ENCODE measurements around the gene ZBTB42.

ZBTB42 gene

DNA sequence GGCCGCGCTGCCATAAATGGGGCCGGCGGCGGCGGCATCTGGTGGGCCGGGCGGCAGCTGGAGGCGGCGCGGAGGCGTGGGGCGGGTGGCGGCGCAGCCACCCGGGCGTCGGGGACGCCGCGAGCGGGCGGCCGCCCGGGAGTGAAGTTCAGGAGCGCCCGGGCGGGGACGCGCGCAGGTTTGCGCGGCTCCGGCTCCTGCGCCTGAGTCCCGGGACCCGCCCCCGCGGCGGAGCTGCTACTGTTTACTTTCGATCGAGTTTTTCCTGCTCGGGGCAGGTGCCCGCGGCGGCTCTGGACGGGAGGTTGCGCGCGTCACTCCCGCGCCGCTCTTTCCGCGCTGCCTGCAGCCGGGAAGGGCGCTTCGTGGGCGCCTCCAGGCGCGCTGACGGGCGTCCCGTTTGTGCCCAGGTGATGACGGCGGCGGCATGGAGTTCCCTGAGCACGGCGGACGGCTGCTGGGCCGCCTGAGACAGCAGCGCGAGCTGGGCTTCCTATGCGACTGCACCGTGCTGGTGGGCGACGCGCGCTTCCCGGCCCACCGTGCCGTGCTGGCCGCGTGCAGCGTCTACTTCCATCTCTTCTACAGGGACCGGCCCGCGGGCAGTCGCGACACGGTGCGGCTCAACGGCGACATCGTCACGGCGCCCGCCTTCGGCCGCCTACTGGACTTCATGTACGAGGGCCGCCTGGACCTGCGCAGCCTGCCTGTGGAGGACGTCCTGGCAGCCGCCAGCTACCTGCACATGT is at the start of gene ZBTB42:
Gene ZBTB42 (plus strand): TSS at position 331 of the 749 bp plus-strand sequence. CDS start 97 bp downstream, at position 428.
- H3K4me3 Mint-ChIP-seq = peak within 1 kb of the TSS; percentile 79
- no peaks in the 10 kb centered on the region for H3K36me3 Mint-ChIP-seq (ENCODE audit: low read depth)
- DNase-seq = peak; percentile 65
- H3K9me3 Mint-ChIP-seq = no peaks in the 10 kb centered on the region
- H3K4me1 Mint-ChIP-seq = peaks cover 15% of the 10 kb centered on the region
- peak; percentile 39 for ATAC-seq
- peaks cover 7% of the 10 kb centered on the region for H3K27me3 Mint-ChIP-seq
- H3K27ac Mint-ChIP-seq = peak within 1 kb of the TSS; percentile 48

DNA sequence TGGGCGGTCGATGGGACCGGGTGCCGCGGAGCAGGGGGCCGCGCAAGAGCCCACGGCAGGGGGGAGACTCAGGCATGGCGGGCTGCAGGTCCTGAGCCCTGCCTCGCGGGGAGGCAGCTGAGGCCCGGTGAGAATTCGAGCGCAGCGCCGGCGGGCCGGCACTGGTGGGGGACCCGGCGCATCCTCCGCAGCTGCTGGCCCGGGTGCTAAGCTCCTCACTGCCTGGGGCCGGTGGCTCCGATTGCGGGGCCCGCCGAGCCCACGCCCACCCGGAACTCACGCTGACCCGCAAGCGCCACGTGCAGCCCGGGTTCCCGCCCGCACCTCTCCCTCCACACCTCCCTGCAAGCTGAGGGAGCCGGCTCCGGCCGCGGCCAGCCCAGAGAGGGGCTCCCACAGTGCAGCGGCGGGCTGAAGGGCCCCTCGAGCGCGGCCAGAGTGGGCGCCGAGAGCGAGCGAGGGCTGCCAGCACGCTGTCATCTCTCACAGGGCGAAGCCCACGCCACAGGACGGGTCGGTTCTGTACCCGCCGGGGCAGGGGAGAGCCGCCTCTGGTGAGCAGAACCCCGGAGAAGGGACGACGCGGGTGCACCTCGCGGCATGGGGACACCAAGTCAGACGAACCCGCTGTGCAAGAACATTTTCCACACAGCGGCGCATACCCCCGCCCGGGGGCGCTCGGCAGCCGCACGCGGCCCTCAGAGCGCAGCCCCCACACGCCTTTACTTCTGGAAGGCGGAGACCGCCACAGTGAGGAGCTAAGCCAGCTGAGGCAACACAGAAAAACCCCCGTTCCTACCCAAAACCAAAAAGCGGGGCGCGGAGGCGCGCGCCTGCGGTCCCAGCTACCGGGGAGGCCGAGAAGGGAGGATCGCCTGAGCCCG is 49.1 kb upstream of the ZBTB42 start:
- Mint-ChIP-seq H3K4me3 (peak overlapping the region; percentile 92), H3K9me3 (no peaks in the 10 kb centered on the region), H3K4me1 (peaks cover 29% of the 10 kb centered on the region), H3K27ac (peak overlapping the region; percentile 85), H3K27me3 (no peaks in the 10 kb centered on the region), H3K36me3 (ENCODE audit: low read depth) (peaks cover 11% of the 10 kb centered on the region)
- ATAC-seq (no peak), DNase-seq (peak; percentile 16)

DNA sequence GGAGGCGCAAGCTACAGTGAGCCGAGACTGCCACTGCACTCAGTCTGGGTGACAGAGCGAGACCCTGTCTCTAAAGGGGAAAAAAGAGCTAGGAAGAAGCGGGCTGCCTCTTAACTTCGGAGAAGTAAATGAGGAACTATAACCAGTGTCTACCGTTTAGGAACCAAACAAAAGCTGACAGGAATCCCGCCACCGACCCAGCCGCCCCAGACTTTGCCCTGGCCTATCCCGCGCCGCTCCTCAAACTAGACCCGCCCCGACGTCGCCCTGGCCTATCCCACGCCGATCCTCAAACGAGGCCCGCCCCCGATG is 48.5 kb upstream of the ZBTB42 start:
- Mint-ChIP-seq H3K4me1 (peaks cover 33% of the 10 kb centered on the region), H3K36me3 (ENCODE audit: low read depth) (peaks cover 13% of the 10 kb centered on the region), H3K4me3 (peak overlapping the region; percentile 92), H3K27ac (peak overlapping the region; percentile 85), H3K9me3 (no peaks in the 10 kb centered on the region), H3K27me3 (no peaks in the 10 kb centered on the region)
- ATAC-seq (peak; percentile 0), DNase-seq (no peak)

DNA sequence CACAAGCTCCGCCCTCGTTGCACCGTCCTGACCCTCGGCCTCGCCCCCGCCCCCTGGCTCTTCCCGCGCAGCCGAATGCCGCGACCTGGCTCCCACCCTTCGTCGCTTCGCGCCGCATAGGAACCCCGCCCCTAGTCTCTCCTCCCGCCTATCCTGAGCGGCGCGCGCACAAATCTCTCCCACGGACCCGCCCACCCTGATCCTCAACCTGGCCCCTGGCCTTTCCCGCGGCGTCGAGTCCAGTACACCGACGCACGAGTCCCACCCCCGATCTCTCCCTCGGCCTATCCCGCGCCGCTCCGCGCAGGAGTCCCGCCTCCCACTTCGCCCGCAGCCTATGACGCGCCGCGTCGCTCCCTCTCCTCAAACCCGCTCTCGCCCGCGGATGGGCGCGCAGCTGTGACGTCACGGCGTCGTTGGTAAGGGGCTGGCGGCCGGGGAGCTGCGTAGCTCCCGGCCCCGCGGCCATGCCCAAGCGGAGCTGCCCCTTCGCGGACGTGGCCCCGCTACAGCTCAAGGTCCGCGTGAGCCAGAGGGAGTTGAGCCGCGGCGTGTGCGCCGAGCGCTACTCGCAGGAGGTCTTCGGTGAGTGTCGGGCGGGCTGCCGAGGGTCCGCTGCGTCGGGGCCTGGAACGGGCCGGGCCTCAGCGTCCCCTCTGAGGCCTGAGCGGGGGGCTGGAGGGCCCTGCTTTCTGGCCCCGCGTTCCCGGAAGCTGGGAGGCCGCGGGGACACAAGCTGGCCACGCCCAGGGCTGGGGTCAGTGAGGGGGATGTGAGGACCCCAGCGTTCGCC is 48.0 kb upstream of the ZBTB42 start, which contains the start of gene SIVA1:
Gene SIVA1 (plus strand): TSS at position 413 of the 793 bp plus-strand sequence. CDS start 55 bp downstream, at position 468.
- peaks cover 13% of the 10 kb centered on the region for H3K36me3 Mint-ChIP-seq (ENCODE audit: low read depth)
- H3K9me3 Mint-ChIP-seq = no peaks in the 10 kb centered on the region
- H3K4me1 Mint-ChIP-seq = peaks cover 33% of the 10 kb centered on the region
- ATAC-seq (peak; percentile 96), DNase-seq (peak; percentile 100)
- peak within 1 kb of the TSS; percentile 85 for H3K27ac Mint-ChIP-seq
- peak within 1 kb of the TSS; percentile 92 for H3K4me3 Mint-ChIP-seq
- H3K27me3 Mint-ChIP-seq = no peaks in the 10 kb centered on the region

DNA sequence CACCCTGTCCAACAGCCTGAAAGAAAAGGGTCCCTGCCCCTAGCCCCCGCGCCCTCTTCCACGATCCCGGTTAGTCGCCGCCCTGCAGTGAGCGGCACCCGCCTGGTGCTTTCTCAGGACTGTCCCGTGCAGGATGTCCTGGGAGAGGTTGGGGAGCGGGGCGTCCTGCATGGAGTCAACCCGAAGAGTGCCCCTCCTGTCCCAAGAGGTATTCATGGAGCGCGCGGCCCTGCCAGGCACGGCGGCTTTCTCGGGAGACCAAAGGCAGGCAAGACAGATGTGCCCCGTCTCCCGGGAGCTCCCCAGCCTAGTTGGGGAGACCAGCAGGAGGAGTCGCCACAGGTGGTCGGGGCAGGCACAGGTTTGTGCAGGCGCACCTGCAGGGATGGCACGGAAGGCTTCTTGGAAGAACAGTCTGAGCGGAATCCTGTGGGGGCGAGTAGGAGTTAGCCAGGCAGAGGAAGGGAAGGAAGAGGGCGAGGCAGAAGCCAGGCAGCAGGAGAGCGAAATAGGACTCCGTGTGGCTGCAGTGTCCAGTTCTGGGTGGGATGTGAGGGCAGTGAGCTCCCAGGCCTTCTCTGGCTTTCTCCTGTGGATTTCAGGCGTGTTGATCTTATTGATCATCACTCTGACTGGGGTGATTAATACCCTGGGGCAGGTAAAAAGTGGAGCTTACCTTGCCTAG is 47.2 kb upstream of the ZBTB42 start:
- DNase-seq = no peak
- H3K4me1 Mint-ChIP-seq = peaks cover 33% of the 10 kb centered on the region
- peaks cover 13% of the 10 kb centered on the region for H3K36me3 Mint-ChIP-seq (ENCODE audit: low read depth)

DNA sequence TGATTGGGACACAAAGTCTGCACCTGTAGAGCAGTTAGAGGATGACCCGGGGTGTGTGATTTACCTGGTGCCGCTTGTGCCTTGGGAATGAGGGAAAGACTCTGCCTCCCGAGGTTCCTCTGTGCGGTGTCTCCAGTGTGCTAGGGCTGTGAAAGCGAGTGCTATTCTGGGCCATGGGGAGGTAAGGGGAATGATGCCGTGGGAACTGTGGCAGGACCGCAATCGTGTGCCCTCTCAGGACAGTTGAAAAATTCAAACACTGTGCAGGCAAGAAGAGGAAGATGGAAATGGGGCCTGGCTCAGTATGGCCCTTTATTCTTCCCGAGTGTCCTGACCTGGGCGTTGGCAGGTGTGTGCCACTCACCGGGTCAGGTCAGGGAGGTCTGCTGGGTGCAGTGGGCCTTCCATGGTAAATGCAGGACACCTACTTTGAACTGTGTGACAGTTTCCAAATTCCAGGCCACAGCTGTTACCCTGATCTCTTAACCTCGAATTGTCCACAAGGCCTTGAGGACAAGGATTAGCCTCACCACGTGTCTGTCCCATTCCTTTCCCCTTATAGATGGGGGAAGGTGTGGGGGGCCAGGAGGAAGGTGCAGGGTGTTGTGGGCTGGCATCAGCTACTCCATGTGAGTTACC is 46.6 kb upstream of the ZBTB42 start:
- ATAC-seq (no peak), DNase-seq (no peak)
- Mint-ChIP-seq H3K9me3 (no peaks in the 10 kb centered on the region), H3K4me1 (peaks cover 33% of the 10 kb centered on the region), H3K27me3 (no peaks in the 10 kb centered on the region), H3K4me3 (peak overlapping the region; percentile 92), H3K36me3 (ENCODE audit: low read depth) (peaks cover 16% of the 10 kb centered on the region), H3K27ac (peak overlapping the region; percentile 81)

More for the DNA sequence above, 47.2 kb upstream of the ZBTB42 start:
- H3K4me3 Mint-ChIP-seq = peak overlapping the region; percentile 92
- no peak for ATAC-seq
- peak overlapping the region; percentile 81 for H3K27ac Mint-ChIP-seq
- no peaks in the 10 kb centered on the region for H3K27me3 Mint-ChIP-seq
- no peaks in the 10 kb centered on the region for H3K9me3 Mint-ChIP-seq

DNA sequence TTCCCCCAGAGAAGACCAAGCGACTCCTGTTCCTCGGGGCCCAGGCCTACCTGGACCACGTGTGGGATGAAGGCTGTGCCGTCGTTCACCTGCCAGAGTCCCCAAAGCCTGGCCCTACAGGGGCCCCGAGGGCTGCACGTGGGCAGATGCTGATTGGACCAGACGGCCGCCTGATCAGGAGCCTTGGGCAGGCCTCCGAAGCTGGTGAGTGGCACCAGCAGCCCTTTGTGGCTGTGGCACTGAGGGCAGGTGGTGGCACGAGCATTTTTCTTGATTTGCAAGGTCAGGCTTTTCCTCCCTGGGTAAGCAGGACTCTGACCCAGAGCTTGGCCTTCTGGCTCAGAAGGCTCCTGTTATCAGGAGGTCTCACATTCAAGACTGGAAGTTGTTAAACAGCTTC is 45.3 kb upstream of the ZBTB42 start:
- Mint-ChIP-seq H3K27ac (no peak overlapping the region), H3K9me3 (no peaks in the 10 kb centered on the region), H3K4me3 (no peak overlapping the region), H3K4me1 (peaks cover 33% of the 10 kb centered on the region), H3K36me3 (ENCODE audit: low read depth) (peaks cover 17% of the 10 kb centered on the region), H3K27me3 (no peaks in the 10 kb centered on the region)
- no peak for DNase-seq
- ATAC-seq = no peak

DNA sequence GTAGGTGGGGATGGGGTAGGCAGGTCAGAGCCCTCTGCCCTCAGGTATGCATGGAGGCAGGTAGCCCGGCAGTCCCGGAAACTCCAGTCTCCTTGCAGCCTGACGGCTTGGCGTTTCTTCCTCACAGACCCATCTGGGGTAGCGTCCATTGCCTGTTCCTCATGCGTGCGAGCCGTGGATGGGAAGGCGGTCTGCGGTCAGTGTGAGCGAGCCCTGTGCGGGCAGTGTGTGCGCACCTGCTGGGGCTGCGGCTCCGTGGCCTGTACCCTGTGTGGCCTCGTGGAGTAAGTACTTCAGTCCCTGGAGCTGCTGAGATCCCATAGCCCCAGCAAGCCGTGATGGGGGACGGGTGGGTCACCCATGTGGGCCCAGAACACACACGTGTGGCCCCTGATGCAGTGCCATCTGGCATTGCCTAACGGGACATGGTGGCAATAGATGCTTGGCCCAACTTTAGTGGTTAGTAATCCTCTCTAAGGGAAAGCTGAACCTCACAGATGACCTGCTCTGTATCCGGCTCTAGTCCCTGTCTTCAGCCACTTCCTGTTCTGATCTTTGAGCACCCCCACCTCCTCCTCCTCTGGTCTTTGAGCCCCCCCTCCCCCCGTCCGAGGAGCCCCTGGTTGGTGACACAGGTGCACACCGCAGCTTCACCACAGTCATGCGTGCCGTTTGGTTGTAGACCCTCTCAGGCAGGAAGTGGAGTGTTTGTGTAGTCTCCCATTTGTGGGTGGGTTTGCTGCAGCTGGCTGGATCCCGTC is 44.2 kb upstream of the ZBTB42 start:
- no peak for ATAC-seq
- H3K4me3 Mint-ChIP-seq = no peak overlapping the region

DNA sequence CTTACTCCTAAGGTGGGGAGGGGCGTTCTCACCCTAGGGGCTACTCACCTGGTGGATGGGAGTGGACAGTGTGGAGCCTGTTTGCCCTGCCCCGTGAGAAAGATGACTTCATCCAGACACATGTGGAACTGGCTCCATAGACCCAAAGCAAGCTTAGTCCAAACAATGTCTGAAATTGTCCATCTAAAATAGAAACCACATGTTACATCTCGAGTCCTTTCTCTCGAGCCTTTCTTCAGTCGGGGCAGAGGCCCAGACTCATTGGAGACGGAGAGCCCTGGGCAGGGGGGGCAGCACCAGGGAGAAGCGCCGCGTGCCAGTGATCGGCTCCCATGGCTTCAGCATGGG is 43.7 kb upstream of the ZBTB42 start:
- peak overlapping the region; percentile 8 for H3K27ac Mint-ChIP-seq
- ATAC-seq (no peak), DNase-seq (no peak)
- H3K4me3 Mint-ChIP-seq = no peak overlapping the region
- peaks cover 33% of the 10 kb centered on the region for H3K4me1 Mint-ChIP-seq
- H3K9me3 Mint-ChIP-seq = no peaks in the 10 kb centered on the region
- no peaks in the 10 kb centered on the region for H3K27me3 Mint-ChIP-seq
- peaks cover 29% of the 10 kb centered on the region for H3K36me3 Mint-ChIP-seq (ENCODE audit: low read depth)

More for the DNA sequence above, 44.2 kb upstream of the ZBTB42 start:
- H3K27me3 Mint-ChIP-seq = no peaks in the 10 kb centered on the region
- peak overlapping the region; percentile 8 for H3K27ac Mint-ChIP-seq
- H3K36me3 Mint-ChIP-seq (ENCODE audit: low read depth) = peaks cover 26% of the 10 kb centered on the region
- no peaks in the 10 kb centered on the region for H3K9me3 Mint-ChIP-seq
- no peak for DNase-seq
- H3K4me1 Mint-ChIP-seq = peaks cover 33% of the 10 kb centered on the region

DNA sequence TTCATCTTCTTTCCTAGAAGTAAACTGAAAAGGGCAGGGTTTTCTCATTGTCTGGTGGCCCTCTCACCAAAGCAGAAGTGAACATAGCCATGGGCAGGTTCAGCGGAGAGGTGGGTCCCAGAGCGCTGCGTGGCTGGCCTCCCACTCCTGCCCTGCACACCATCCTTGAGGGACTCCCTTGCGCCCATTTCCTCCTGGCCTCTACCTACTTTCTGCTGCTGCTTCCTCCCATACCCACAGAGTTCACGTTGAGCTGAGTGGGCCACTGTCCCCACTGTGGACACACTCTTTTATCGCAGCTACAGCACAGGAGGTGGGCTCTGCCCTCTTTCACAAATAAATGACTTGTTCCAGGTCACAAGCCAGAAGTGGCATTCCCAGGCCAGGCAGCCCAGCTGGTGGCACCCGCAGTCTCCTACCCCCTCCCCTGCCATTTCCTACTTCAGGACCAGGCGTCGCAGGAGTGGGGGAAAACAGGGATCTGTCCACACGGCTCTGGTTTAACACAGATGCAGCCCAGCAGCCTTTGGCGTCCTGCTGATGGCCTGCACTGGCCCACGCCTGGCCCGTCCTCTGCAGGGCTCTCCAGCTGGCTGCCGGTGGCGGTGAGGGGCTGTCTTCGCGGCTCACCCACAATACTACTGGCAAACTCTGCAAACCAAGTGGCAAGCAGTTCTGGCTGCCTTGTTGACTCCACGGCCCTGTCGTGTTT is 43.1 kb upstream of the ZBTB42 start:
- ATAC-seq (no peak), DNase-seq (no peak)
- Mint-ChIP-seq H3K36me3 (ENCODE audit: low read depth) (peaks cover 30% of the 10 kb centered on the region), H3K4me3 (no peak overlapping the region), H3K27me3 (no peaks in the 10 kb centered on the region), H3K4me1 (peaks cover 33% of the 10 kb centered on the region), H3K9me3 (no peaks in the 10 kb centered on the region), H3K27ac (no peak overlapping the region)

DNA sequence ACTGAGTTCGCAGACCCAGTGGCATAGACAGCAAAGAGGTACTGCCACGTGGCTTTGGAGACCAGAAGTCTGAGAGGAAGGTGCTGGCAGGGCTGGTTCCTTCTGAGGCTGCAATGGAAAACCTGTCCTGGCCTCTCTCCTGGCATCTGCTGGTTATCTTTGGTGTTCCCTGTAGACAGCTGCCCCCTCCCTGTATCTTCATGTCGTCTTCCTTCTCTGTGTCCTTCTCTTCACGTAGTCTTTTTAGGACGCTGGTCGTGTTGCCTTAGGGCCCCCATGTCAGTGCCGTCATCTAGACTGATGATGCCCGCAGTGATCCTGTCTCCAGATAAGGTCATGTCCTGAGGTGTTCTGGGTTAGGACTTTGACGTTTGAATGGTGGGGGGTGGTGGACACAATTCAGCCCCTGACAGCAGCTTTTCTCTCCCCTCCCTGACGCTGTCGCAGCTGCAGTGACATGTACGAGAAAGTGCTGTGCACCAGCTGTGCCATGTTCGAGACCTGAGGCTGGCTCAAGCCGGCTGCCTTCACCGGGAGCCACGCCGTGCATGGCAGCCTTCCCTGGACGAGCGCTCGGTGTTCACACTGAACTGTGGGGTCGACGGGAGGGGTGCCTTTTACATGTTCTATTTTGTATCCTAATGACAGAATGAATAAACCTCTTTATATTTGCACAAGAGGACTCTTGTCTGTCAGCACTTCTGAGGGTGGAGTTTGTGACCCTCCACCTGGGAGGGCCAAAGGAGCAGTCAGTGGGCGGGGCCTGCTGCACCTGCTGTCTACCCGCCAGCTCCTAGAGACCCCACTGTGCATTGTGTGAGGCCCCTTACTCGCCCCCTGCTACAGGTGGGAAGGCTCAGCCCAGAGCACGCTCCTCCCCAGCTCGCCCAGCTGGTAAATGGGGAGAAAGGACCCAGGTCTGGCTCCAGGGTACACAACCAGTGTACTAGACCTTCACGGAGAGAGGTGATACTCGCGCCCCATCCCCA is 41.6 kb upstream of the ZBTB42 start:
- no peaks in the 10 kb centered on the region for H3K9me3 Mint-ChIP-seq
- no peak for DNase-seq
- peaks cover 26% of the 10 kb centered on the region for H3K36me3 Mint-ChIP-seq (ENCODE audit: low read depth)
- peaks cover 25% of the 10 kb centered on the region for H3K4me1 Mint-ChIP-seq
- H3K27me3 Mint-ChIP-seq = no peaks in the 10 kb centered on the region
- no peak overlapping the region for H3K27ac Mint-ChIP-seq
- H3K4me3 Mint-ChIP-seq = no peak overlapping the region
- ATAC-seq = no peak

DNA sequence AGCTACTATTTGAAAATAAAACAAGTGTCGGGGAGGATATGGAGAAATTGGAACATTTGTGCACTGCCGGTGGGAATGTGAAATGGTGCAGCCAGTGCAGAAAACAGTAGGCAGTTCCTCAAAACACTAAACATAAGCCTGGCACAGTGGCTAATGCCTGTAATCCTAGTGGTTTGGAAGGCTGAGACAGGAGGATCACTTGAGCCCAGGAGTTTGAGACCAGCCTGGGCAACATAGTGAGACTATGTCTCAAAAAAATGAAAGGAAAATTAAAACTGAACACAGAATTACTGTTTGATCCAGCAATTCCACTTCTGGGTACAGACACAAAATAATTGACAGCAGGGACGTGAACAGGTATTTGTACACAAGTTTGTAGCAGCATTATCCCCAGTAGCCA is 35.4 kb upstream of the ZBTB42 start:
- Mint-ChIP-seq H3K4me1 (peaks cover 16% of the 10 kb centered on the region), H3K9me3 (no peaks in the 10 kb centered on the region), H3K4me3 (no peak overlapping the region), H3K27me3 (no peaks in the 10 kb centered on the region), H3K27ac (no peak overlapping the region), H3K36me3 (ENCODE audit: low read depth) (peaks cover 16% of the 10 kb centered on the region)
- no peak for ATAC-seq
- no peak for DNase-seq

All from activated naive CD8-positive, alpha-beta T cell treated with anti-CD3 and anti-CD28 coated beads, Interleukin-2, amount 50 U/mL, for 24 hours (primary cell).